DOHH2 (cell line): ENCODE data around the gene GATAD2B.

Source experiments
- H3F3A ChIP-seq: fragments of 200-600 bp; sonication (generic), shearing (Covaris generic); 2 replicates; pipeline ENCODE4 v1.6.0; 2016; ENCODE audit warnings: antibody characterized with exemption, mild to moderate bottlenecking; ENCODE audit not compliant: control insufficient read depth, insufficient read depth
- H3K27ac ChIP-seq: fragments of 200-600 bp; sonication (generic); 2 replicates; pipeline ENCODE4 v1.5.1; 2014; ENCODE audit warnings: low read depth, mild to moderate bottlenecking, low read length, moderate library complexity
- H3K27me3 ChIP-seq: fragments of 200-600 bp; sonication (generic); 2 replicates; pipeline ENCODE4 v1.6.1; 2014; ENCODE audit warnings: mild to moderate bottlenecking, low read length, mixed read lengths; ENCODE audit not compliant: control insufficient read depth
- H3K36me3 ChIP-seq: fragments of 200-600 bp; sonication (generic); 2 replicates; pipeline ENCODE4 v1.6.1; 2014; ENCODE audit warnings: mild to moderate bottlenecking, low read length, moderate library complexity, mixed read lengths; ENCODE audit not compliant: control insufficient read depth
- H3K4me1 ChIP-seq: fragments of 200-600 bp; sonication (generic); 2 replicates; pipeline ENCODE4 v1.6.1; 2014; ENCODE audit warnings: mild to moderate bottlenecking, low read length, mixed read lengths; ENCODE audit not compliant: control insufficient read depth
- H3K4me2 ChIP-seq: fragments of 200-600 bp; sonication (generic); 2 replicates; pipeline ENCODE4 v1.6.0; 2014; ENCODE audit warnings: mild to moderate bottlenecking, low read length, moderate library complexity
- H3K4me3 ChIP-seq: fragments of 200-600 bp; sonication (generic); 2 replicates; pipeline ENCODE4 v1.5.1; 2014; ENCODE audit warnings: mild to moderate bottlenecking, low read length, mixed read lengths
- H3K79me2 ChIP-seq: fragments of 200-600 bp; sonication (generic); 2 replicates; pipeline ENCODE4 v1.6.1; 2014; ENCODE audit warnings: mild to moderate bottlenecking, low read length, mixed read lengths; ENCODE audit not compliant: control insufficient read depth
- H3K9me2 ChIP-seq: fragments of 200-600 bp; sonication (generic); replicated peaks from 2 replicates; pipeline ENCODE4 v1.6.1; 2014; ENCODE audit warnings: mild to moderate bottlenecking, low read length, mixed read lengths; ENCODE audit not compliant: control insufficient read depth
- H3K9me3 ChIP-seq: fragments of 200-600 bp; sonication (generic); 2 replicates; pipeline ENCODE4 v1.6.1; 2014; ENCODE audit warnings: antibody characterized with exemption, low read length, mixed read lengths; ENCODE audit not compliant: control insufficient read depth, insufficient read depth
- H4K20me1 ChIP-seq: fragments of 200-600 bp; sonication (generic); 2 replicates; pipeline ENCODE4 v1.6.0; 2014; ENCODE audit warnings: low read depth, mild to moderate bottlenecking, antibody characterized with exemption, low read length, moderate library complexity; ENCODE audit not compliant: control insufficient read depth, insufficient read depth
- CTCF ChIP-seq: fragments of 200-600 bp; sonication (generic); IDR thresholded peaks from one replicate; pipeline ENCODE4 v1.5.1; 2014; ENCODE audit warnings: antibody characterized with exemption, mild to moderate bottlenecking, low read depth, low read length; ENCODE audit not compliant: poor library complexity, severe bottlenecking
- EZH2phosphoT487 ChIP-seq: fragments of 200-600 bp; sonication (generic); IDR thresholded peaks from 2 replicates; pipeline ENCODE4 v1.6.1; 2017; ENCODE audit warnings: borderline replicate concordance, mild to moderate bottlenecking, antibody characterized with exemption, low read length, moderate library complexity, mixed read lengths

The GATAD2B gene

DNA sequence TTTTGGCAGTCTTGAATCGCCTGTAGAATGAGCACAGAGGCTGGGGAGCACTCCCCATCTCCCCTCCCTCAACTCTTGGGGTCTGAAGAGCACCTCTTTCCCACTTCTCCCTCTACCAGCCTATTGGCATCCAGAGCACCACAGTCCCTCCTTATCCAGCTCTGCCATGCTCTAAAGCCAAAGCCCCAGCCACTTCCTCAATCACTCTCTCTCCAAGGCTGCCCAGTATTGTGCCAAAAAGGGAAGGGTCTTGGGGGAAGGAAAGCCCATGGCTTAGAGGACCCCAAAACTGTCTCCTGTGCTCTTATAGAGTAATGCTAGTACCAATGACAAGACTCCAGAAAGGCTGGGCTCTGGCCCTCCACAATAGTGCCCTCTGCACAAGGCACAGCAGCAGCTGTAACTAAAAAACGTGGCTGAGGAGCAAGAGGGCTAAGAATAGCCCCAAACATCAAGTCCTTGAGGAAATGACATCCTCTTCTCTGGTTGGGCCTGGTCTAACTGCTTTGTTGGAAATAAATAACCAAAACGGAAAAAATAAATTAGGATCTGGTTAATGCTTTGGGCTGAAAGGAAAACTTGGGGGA is 119.2 kb downstream of the GATAD2B start:
- no peaks in the 10 kb centered on the region for H3K9me2 ChIP-seq
- peaks cover 9% of the 10 kb centered on the region for H3F3A ChIP-seq
- no peaks in the 10 kb centered on the region for H3K79me2 ChIP-seq
- H3K4me1 ChIP-seq, result peaks cover 22% of the 10 kb centered on the region
- no peak overlapping the region for H3K27ac ChIP-seq
- H3K9me3 ChIP-seq, result no peaks in the 10 kb centered on the region
- peaks cover 22% of the 10 kb centered on the region for H3K36me3 ChIP-seq
- H3K27me3 ChIP-seq, result no peaks in the 10 kb centered on the region
- H3K4me3 ChIP-seq, result no peak overlapping the region
- no peak overlapping the region for H3K4me2 ChIP-seq
- TF ChIP-seq EZH2phosphoT487 (no peak), CTCF (no peak)
- H4K20me1 ChIP-seq, result no peaks in the 10 kb centered on the region

GRCh38 chr1:153801786-153802697 is 120.7 kb downstream of the GATAD2B start:
- TF ChIP-seq EZH2phosphoT487 (no peak), CTCF (no peak)
- Histone ChIP-seq H3K4me1 (peaks cover 21% of the 10 kb centered on the region), H3K4me3 (no peak overlapping the region), H3K9me2 (no peaks in the 10 kb centered on the region), H3F3A (peaks cover 10% of the 10 kb centered on the region), H3K9me3 (no peaks in the 10 kb centered on the region), H3K27ac (no peak overlapping the region), H4K20me1 (no peaks in the 10 kb centered on the region), H3K4me2 (no peak overlapping the region), H3K79me2 (no peaks in the 10 kb centered on the region), H3K36me3 (peaks cover 14% of the 10 kb centered on the region), H3K27me3 (no peaks in the 10 kb centered on the region)

DNA sequence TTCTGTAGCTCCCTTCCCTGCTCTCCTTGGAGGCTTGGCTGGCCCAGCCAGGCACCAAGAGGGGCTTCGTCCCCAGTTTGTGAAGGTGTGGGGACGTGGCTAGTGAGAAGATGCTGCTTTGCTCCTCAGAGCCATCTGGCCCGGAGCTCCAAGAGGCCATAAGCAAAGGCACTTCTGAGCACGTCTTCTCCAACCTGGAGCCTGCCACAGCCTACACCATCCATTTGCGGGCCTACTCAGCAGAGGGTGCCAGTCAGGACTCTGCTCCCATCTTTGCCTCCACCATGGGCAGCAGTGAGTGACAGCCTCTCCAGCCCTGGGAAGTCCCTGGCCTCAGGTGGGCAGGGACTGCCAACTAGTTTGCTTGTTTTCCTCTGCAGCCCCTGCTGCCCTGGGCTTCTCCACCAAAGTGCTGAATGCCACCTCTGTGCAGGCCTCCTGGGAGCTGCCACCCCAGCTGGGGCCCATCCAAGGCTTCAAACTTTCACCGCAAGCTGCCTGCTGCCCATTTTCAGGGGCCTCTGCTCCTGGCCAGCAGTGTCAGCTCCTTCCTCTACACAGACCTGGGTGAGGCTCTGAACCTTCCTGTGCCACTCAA is 121.6 kb downstream of the GATAD2B start:
- Histone ChIP-seq H3K4me1 (peaks cover 17% of the 10 kb centered on the region), H3K9me2 (no peaks in the 10 kb centered on the region), H3K27me3 (no peaks in the 10 kb centered on the region), H4K20me1 (no peaks in the 10 kb centered on the region), H3K27ac (no peak overlapping the region), H3K79me2 (no peaks in the 10 kb centered on the region), H3K4me2 (no peak overlapping the region), H3F3A (peaks cover 10% of the 10 kb centered on the region), H3K9me3 (no peaks in the 10 kb centered on the region), H3K4me3 (no peak overlapping the region), H3K36me3 (peaks cover 7% of the 10 kb centered on the region)
- no peak for TF ChIP-seq EZH2phosphoT487
- TF ChIP-seq CTCF, result no peak
